ENCODE measurements around the gene MBP.

MBP gene

DNA sequence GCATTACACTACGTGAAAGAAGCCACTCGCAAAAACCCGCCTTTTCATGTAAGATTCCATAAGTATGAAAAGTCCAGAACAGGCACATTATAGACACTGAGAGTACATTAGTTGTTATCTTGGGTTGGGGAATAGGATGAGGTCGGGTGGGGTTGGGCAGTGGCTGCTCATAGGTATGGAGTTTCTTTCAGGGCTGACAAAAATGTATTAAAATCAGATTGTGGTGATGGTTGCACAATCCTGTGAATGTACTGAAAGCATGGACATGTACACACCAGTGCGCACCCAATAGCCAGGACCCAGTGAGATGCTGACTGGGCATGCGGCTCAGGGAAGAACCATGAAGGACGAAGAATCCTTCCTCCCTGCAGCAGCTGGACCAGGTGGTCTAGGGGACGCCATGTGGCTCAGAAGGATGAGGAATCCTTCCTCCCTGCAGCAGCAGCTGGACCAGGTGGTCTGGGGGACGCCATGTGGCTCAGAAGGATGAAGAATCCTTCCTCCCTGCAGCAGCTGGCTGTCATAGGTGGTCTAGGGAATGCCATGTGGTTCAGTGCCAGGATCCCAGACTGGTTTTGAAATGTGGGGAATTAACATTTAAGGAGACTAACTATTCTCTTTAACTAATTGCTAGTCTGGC lies 50.1 kb downstream of the MBP start:
- DNase-seq (ENCODE audit: low spot score): peak; percentile 67

GRCh38 chr18:77081390-77081778 lies 51.2 kb downstream of the MBP start:
- no peak for DNase-seq (ENCODE audit: low spot score)

GRCh38 chr18:77079954-77080682 lies 52.5 kb downstream of the MBP start:
- DNase-seq (ENCODE audit: low spot score): peak; percentile 63

- no peak for DNase-seq (ENCODE audit: low spot score)
These were observed 53.5 kb downstream of the MBP start for GRCh38 chr18:77079088-77079487.

DNA sequence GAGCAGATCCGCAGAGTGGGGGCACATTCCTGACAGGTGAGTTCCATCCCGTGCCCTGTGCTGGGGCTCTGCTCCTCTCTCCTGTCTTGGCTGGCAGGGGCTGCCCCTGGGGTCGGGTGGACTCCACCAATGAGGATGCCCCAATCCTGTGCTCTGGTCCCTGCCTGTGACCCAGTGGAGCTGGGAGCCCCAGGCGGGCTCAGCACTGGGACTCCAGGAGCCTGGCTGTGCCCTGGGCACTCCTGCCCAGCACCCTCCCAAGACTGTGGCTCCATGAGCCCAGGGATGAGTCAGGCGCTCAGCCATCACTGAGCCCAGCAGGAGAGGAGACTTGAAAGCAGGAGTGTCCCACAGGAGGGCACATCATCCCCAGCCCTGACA lies 53.9 kb downstream of the MBP start:
- no peak for DNase-seq (ENCODE audit: low spot score)

DNA sequence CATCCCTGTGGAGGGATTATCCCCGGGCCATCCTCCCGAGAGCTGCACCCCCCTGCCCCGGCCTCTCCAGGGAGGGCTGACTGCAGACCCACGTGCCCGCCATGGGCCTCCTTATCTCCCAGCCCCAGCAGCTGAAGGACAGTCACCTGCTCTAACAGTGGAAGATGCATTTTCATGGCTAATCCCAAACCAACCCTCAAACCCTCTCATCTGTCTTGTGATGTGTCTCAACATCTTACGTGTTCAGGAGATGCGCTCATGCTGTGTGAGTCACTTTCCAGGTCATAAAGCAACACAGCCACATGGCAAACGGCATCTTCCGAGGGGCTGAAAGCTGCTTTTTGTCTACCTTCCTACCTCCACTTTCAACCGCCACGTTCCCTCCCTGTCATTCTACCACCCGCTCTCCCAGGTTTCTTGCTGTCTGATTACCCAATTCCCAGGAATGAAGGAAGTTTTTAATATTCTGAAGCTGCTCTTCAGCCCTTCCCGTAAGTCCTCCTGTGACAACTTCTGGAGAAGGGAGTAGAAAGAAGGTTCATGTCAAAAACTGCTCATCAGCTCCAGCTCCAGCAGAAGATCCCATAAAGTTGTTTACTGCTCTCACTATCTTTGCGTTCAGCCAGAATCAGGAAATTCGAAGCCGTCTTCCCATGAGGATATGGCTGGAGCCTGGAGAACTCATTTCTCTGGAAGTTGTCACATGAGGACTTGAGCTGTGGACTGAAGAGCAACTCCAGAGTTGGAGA lies 54.5 kb downstream of the MBP start:
- DNase-seq (ENCODE audit: low spot score): no peak

DNA sequence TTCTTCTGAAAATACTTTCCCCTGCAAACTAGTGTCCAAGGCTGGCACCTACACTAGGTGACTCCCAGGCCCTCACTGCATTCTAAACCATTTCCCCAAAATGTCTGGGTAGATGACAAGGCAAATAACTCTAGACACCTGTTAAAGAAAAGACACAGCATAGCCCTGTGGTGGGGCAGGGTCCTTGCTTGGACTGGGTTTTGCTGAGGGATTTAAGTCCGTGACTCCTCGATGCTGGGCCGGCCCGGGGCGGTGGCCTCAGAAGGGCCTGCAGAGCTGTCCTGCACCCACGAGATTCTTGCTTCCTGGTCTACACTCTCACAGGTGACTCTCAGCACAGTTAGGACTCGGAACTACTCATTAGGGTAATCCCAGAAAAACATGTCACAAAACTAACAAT lies 55.2 kb downstream of the MBP start:
- no peak for DNase-seq (ENCODE audit: low spot score)

DNA sequence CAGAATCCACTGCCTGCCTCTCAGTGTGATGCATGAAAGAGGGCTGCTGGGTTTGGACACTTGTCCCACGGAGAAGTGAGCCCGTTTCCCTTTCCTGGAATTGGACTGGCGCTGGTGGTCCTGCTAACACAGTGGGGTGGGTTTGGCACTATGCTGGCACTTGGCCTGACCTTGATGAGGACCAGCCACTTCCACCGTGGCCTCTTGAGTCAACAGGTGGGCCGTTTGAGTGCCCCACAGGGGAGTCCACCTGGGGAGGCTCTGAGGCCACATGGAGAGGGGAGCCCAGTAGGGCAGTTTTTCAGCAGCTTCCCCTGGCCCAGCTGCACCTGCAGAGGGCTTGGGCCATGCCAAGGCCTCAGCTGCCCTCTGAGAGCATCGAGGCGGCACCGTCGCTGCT lies 56.5 kb downstream of the MBP start:
- DNase-seq (ENCODE audit: low spot score): no peak

GRCh38 chr18:77074431-77074830 lies 58.2 kb downstream of the MBP start:
- no peak for DNase-seq (ENCODE audit: low spot score)

DNA sequence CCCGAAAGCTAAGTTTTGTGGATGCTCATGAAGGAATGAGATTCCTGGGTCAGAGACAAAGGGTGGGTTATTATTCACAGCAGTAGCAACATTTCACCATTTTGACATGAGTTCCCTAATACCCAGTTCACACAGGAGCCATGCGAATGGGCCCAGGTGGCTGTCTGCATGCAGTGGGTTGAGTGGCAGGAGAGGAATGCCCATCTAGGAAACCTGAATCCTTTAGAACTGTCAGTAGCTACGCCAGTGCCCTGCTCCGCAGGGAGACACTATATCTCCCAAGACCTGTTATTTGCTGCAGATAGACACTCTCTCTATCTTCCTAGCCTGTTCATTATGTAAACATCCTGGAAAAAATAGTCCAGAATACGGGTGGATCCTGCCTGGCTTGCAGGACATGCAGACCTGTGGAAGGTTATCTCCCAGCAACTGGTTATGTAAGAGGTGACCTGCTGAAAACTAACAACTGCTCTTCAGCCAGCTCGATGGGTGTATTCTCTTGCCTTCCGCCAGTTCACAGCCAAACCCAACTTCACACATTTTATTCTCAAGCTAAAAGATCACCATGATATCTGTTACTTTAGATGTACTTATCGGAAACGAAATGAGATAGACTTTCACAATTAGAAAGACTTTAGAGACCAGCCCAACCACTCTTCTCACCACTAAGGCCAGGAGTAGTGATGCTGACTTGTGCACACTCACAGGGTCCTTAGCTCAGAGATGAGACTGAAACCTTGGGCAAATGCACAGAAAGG lies 59.1 kb downstream of the MBP start:
- no peak for DNase-seq (ENCODE audit: low spot score)

- DNase-seq (ENCODE audit: low spot score): peak; percentile 37
These were observed 60.0 kb downstream of the MBP start for GRCh38 chr18:77072566-77072965.

- DNase-seq (ENCODE audit: low spot score): peak; percentile 61
These were observed 60.8 kb downstream of the MBP start for GRCh38 chr18:77071711-77072292.

- DNase-seq (ENCODE audit: low spot score): no peak
These were observed 61.5 kb downstream of the MBP start for GRCh38 chr18:77071061-77071460.

- DNase-seq (ENCODE audit: low spot score): no peak
These were observed 62.0 kb downstream of the MBP start for GRCh38 chr18:77070627-77071026.

GRCh38 chr18:77069931-77070330 lies 62.7 kb downstream of the MBP start:
- no peak for DNase-seq (ENCODE audit: low spot score)

DNA sequence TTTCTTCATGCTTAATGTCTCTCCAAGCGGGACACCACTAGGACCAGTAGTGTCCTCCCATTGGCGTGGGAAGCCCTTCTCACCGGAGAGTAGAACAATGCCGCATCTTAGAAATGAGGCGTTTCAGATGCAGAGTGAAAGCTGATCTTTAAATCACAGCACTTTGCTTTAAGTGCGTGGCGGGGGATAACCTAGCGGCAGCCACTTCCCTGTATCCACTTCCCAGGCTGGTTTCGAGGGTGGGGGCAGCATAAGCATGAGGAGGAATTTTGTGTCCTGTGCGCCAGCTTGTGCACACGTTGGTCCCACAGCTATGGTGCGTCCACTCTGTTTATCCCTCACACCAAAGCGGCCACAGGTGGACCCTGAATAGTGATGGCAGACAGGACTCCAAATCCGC lies 63.1 kb downstream of the MBP start:
- DNase-seq (ENCODE audit: low spot score): peak; percentile 31

- no peak for DNase-seq (ENCODE audit: low spot score)
These were observed 64.0 kb downstream of the MBP start for GRCh38 chr18:77068321-77069312.

DNA sequence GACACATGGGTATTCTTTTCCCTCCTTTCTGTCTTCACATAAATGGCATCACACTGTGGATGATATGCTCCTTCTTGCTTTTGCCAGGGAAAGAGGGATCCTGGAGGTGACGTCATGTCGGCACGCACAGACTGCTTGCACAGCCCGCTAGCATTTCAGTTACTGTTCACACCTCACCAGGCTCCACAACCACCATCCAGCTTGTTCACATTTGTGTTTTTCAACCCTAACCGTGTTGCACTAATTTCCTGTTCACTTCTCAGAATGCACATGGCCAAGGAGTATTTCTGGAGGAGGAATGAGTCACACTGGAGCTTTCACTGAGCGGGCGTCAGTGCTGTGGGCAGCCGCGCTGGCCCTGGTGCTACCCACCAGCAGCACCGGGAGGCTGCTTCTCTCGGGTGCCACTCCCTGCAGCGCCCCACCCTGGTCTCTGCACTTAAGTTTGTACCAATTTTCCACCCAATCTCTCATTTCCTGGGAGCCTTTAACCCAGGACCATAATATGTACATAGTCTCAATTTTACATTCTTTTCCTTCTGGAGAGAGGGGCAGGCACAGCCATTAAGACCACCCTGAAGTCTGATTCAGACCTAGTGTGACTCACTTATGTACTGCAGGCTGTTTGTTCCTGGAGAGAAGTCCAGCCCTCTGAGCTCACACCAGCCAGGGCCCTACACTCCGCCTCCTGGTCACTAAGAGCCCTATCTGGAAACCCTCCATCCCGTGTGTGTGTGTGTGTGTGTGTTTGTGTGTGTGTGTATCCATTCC lies 65.1 kb downstream of the MBP start:
- DNase-seq (ENCODE audit: low spot score): no peak

GRCh38 chr18:77066689-77067088 lies 65.9 kb downstream of the MBP start:
- DNase-seq (ENCODE audit: low spot score): no peak

- DNase-seq (ENCODE audit: low spot score): no peak
These were observed 66.5 kb downstream of the MBP start for GRCh38 chr18:77066101-77066500.
